ENCODE data around the gene ACTG1. TPM values are rescaled to one million over a fixed set of nuclear protein-coding genes. Genes with fewer than 3 reads are reported as not detected.

The ACTG1 gene
- total and polyA plus RNA-seq, 4 donors: 347 to 1,699 (median 1,282) TPM

DNA sequence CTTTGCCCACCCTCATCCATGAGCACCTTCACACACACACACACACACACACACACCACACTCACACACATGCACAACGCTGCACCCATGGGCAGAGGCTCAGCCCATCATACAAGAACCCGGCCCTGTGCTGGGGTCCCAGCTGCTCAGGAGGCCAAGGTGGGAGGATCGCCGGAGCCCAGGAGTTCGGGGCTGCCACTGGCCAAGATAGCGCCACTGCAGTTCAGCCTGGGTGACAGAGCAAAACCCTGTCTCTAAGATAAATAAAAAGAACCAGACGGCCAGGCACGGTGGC, 12.2 kb upstream of the ACTG1 start:
- 92% methylated on average over 8 of the region's 8 CpGs for WGBS

DNA sequence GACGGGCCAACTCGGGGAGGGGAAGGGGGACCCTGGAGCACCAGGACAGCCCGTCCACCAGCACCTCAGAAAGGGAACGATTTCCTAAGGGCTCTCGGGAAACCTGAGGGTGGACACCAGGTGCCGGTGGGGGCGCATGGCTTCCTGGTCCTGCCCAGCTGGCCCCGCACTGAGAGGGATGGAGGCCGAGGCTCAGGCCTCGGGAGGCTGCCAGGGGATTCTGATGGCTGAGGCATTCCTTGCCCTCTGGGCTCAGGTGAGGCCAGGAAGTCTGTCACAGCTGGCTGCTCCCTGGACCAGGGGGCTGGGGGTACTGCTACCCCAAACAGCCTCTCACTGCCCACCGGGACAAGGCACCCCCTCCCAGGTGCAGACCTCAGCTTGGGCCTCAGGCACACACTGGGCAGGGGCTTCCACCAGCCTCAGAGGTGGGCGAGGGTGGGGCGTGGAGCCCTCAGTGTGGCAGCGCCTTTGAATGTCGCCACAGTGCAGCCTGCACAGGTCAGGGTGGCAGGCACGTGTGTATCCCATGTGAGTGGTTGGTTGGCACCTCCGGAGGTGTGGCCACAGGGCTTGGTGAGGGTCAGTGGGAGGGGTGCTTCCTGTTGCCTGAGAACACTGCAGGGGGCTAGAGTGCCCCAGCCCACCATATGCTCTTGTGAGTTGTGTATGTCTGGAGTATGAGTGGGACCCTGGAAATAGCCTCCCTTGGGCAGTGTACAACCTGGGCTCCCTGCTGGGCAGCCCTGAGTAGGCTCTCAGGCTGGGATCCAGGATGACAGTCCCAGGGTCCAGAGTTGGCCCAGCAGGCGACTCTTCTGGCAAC, 11.7 kb upstream of the ACTG1 start:
- TF ChIP-seq TAF1 (conservative IDR thresholded peaks at IDR 0.05) (no peak), FOXA1 (IDR thresholded peaks at IDR 0.05) (no peak)
- TF ChIP-seq, protein P1, sequence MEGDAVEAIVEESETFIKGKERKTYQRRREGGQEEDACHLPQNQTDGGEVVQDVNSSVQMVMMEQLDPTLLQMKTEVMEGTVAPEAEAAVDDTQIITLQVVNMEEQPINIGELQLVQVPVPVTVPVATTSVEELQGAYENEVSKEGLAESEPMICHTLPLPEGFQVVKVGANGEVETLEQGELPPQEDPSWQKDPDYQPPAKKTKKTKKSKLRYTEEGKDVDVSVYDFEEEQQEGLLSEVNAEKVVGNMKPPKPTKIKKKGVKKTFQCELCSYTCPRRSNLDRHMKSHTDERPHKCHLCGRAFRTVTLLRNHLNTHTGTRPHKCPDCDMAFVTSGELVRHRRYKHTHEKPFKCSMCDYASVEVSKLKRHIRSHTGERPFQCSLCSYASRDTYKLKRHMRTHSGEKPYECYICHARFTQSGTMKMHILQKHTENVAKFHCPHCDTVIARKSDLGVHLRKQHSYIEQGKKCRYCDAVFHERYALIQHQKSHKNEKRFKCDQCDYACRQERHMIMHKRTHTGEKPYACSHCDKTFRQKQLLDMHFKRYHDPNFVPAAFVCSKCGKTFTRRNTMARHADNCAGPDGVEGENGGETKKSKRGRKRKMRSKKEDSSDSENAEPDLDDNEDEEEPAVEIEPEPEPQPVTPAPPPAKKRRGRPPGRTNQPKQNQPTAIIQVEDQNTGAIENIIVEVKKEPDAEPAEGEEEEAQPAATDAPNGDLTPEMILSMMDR (IDR thresholded peaks at IDR 0.05; ENCODE audit: low read depth, low read length, missing input control): no peak
- TF ChIP-seq, protein P2, sequence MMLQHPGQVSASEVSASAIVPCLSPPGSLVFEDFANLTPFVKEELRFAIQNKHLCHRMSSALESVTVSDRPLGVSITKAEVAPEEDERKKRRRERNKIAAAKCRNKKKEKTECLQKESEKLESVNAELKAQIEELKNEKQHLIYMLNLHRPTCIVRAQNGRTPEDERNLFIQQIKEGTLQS (IDR thresholded peaks at IDR 0.05): no peak
- no peak overlapping the region for H3K27ac ChIP-seq (ENCODE audit: low read depth in 1 of 2, low read length in 2 of 2)
- H3K27me3 ChIP-seq (ENCODE audit: control insufficient read depth in 4 of 4, insufficient read depth in 4 of 4, low read length in 3 of 4): no peaks in the 10 kb centered on the region
- H3K4me1 ChIP-seq (ENCODE audit: control insufficient read depth in 4 of 4, insufficient read depth in 4 of 4, low read length in 3 of 4): peaks cover 0 to 6% (median 3%) of the 10 kb centered on the region in 4 donors
- H3K4me3 ChIP-seq (ENCODE audit: low read depth in 1 of 3, low read length in 3 of 3): no peak overlapping the region
- no peaks in the 10 kb centered on the region for H3K9me3 ChIP-seq (ENCODE audit: control insufficient read depth in 4 of 4, low read length in 3 of 4)
- WGBS: 85% methylated on average over 18 of the region's 18 CpGs
- H3K9ac ChIP-seq (ENCODE audit: low read depth in 1 of 2, low read length in 2 of 2): no peak overlapping the region
- DNase-seq (ENCODE audit: low spot score): no peak
- H3K36me3 ChIP-seq (ENCODE audit: control insufficient read depth in 4 of 4, insufficient read depth in 3 of 4, low read depth in 1 of 4, low read length in 3 of 4): no peaks in the 10 kb centered on the region

More for the DNA sequence above, 12.2 kb upstream of the ACTG1 start:
- Histone ChIP-seq H3K36me3 (ENCODE audit: control insufficient read depth in 4 of 4, insufficient read depth in 3 of 4, low read depth in 1 of 4, low read length in 3 of 4) (no peaks in the 10 kb centered on the region), H3K9ac (ENCODE audit: low read depth in 1 of 2, low read length in 2 of 2) (no peak overlapping the region), H3K4me3 (ENCODE audit: low read depth in 1 of 3, low read length in 3 of 3) (no peak overlapping the region), H3K9me3 (ENCODE audit: control insufficient read depth in 4 of 4, low read length in 3 of 4) (no peaks in the 10 kb centered on the region), H3K4me1 (ENCODE audit: control insufficient read depth in 4 of 4, insufficient read depth in 4 of 4, low read length in 3 of 4) (peaks cover 0 to under 1% (median 0%) of the 10 kb centered on the region in 4 donors), H3K27ac (ENCODE audit: low read depth in 1 of 2, low read length in 2 of 2) (no peak overlapping the region), H3K27me3 (ENCODE audit: control insufficient read depth in 4 of 4, insufficient read depth in 4 of 4, low read length in 3 of 4) (no peaks in the 10 kb centered on the region)
- DNase-seq (ENCODE audit: low spot score): no peak
- TF ChIP-seq, protein P3, sequence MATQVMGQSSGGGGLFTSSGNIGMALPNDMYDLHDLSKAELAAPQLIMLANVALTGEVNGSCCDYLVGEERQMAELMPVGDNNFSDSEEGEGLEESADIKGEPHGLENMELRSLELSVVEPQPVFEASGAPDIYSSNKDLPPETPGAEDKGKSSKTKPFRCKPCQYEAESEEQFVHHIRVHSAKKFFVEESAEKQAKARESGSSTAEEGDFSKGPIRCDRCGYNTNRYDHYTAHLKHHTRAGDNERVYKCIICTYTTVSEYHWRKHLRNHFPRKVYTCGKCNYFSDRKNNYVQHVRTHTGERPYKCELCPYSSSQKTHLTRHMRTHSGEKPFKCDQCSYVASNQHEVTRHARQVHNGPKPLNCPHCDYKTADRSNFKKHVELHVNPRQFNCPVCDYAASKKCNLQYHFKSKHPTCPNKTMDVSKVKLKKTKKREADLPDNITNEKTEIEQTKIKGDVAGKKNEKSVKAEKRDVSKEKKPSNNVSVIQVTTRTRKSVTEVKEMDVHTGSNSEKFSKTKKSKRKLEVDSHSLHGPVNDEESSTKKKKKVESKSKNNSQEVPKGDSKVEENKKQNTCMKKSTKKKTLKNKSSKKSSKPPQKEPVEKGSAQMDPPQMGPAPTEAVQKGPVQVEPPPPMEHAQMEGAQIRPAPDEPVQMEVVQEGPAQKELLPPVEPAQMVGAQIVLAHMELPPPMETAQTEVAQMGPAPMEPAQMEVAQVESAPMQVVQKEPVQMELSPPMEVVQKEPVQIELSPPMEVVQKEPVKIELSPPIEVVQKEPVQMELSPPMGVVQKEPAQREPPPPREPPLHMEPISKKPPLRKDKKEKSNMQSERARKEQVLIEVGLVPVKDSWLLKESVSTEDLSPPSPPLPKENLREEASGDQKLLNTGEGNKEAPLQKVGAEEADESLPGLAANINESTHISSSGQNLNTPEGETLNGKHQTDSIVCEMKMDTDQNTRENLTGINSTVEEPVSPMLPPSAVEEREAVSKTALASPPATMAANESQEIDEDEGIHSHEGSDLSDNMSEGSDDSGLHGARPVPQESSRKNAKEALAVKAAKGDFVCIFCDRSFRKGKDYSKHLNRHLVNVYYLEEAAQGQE (IDR thresholded peaks at IDR 0.05): no peak
- TF ChIP-seq, protein P4, sequence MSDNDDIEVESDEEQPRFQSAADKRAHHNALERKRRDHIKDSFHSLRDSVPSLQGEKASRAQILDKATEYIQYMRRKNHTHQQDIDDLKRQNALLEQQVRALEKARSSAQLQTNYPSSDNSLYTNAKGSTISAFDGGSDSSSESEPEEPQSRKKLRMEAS (IDR thresholded peaks at IDR 0.05): no peak
- TF ChIP-seq GABPA (IDR thresholded peaks at IDR 0.05 in 1 of 2, conservative IDR thresholded peaks at IDR 0.05 in 1 of 2) (no peak), NR2F2 (IDR thresholded peaks at IDR 0.05) (no peak), EGR1 (IDR thresholded peaks at IDR 0.05; ENCODE audit: low read depth in 2 of 2) (no peak), RXRA (IDR thresholded peaks at IDR 0.05) (no peak), HNF4G (IDR thresholded peaks at IDR 0.05) (no peak), RAD21 (IDR thresholded peaks at IDR 0.05) (no peak)
- TF ChIP-seq, protein P5, sequence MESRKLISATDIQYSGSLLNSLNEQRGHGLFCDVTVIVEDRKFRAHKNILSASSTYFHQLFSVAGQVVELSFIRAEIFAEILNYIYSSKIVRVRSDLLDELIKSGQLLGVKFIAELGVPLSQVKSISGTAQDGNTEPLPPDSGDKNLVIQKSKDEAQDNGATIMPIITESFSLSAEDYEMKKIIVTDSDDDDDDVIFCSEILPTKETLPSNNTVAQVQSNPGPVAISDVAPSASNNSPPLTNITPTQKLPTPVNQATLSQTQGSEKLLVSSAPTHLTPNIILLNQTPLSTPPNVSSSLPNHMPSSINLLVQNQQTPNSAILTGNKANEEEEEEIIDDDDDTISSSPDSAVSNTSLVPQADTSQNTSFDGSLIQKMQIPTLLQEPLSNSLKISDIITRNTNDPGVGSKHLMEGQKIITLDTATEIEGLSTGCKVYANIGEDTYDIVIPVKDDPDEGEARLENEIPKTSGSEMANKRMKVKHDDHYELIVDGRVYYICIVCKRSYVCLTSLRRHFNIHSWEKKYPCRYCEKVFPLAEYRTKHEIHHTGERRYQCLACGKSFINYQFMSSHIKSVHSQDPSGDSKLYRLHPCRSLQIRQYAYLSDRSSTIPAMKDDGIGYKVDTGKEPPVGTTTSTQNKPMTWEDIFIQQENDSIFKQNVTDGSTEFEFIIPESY (IDR thresholded peaks at IDR 0.05): no peak
